ENCODE data around the gene AP4S1. TPM values are rescaled to one million over a fixed set of nuclear protein-coding genes. Genes with fewer than 3 reads are reported as not detected.

AP4S1 gene
- total and polyA plus RNA-seq, 8 donors, result 0.45 to 15.6 (median 5.0) TPM; not detected in 1

- H3K27me3 ChIP-seq, result no peaks in the 10 kb centered on the region
- no peak for DNase-seq
- intact Hi-C loops (cut with DNase I; ENCODE audit: low total_unique reads), result no loop called here
- H3K4me3 ChIP-seq, result no peak overlapping the region
- no peaks in the 10 kb centered on the region for H3K9me3 ChIP-seq
- H3K36me3 ChIP-seq, result peaks cover 47 to 100% (median 97%) of the 10 kb centered on the region in 4 donors
- 86 to 96% (median 94%) methylated on average over 11 to 12 of the region's 12 CpGs for WGBS, 5 donors
- no peak overlapping the region for H3K27ac ChIP-seq
- peaks cover 0 to 14% (median 0%) of the 10 kb centered on the region in 4 donors for H3K4me1 ChIP-seq
- TF ChIP-seq POLR2A (IDR thresholded peaks at IDR 0.05) (no peak), POLR2AphosphoS5 (IDR thresholded peaks at IDR 0.05) (no peak), EP300 (IDR thresholded peaks at IDR 0.05) (no peak), CTCF (IDR thresholded peaks at IDR 0.05) (no peak)
These were observed 111.9 kb downstream of the AP4S1 start for GRCh38 chr14:31137214-31137889.

GRCh38 chr14:31138301-31138700 lies 112.9 kb downstream of the AP4S1 start:
- no peaks in the 10 kb centered on the region for H3K27me3 ChIP-seq
- WGBS, 5 donors, result 75 to 85% (median 78%) methylated on average over 2 of the region's 2 CpGs
- intact Hi-C loops (cut with DNase I; ENCODE audit: low total_unique reads), result no loop called here
- no peaks in the 10 kb centered on the region for H3K9me3 ChIP-seq
- no peak for DNase-seq
- H3K27ac ChIP-seq, result no peak overlapping the region
- H3K36me3 ChIP-seq, result peaks cover 46 to 100% (median 97%) of the 10 kb centered on the region in 4 donors
- TF ChIP-seq EP300 (IDR thresholded peaks at IDR 0.05), result no peak
- TF ChIP-seq POLR2A (IDR thresholded peaks at IDR 0.05), result no peak
- TF ChIP-seq POLR2AphosphoS5 (IDR thresholded peaks at IDR 0.05), result no peak
- no peak for TF ChIP-seq CTCF (IDR thresholded peaks at IDR 0.05)
- no peak overlapping the region for H3K4me3 ChIP-seq
- peaks cover 0 to 14% (median 0%) of the 10 kb centered on the region in 4 donors for H3K4me1 ChIP-seq

GRCh38 chr14:31139301-31139847 lies 113.9 kb downstream of the AP4S1 start:
- Histone ChIP-seq H3K9me3 (no peaks in the 10 kb centered on the region), H3K4me3 (no peak overlapping the region), H3K27me3 (no peaks in the 10 kb centered on the region), H3K27ac (no peak overlapping the region), H3K4me1 (peaks cover 0 to 14% (median 0%) of the 10 kb centered on the region in 4 donors), H3K36me3 (peaks cover 51 to 100% (median 97%) of the 10 kb centered on the region in 4 donors)
- DNase-seq, result no peak
- 95 to 99% (median 96%) methylated on average over 4 of the region's 4 CpGs for WGBS, 5 donors
- TF ChIP-seq CTCF (IDR thresholded peaks at IDR 0.05) (no peak), POLR2A (IDR thresholded peaks at IDR 0.05) (no peak), EP300 (IDR thresholded peaks at IDR 0.05) (no peak), POLR2AphosphoS5 (IDR thresholded peaks at IDR 0.05) (no peak)
- intact Hi-C loops (cut with DNase I; ENCODE audit: low total_unique reads), result no loop called here

GRCh38 chr14:31142455-31143087 lies 117.1 kb downstream of the AP4S1 start:
- no peak for DNase-seq
- WGBS, 5 donors, result 87 to 96% (median 92%) methylated on average over 11 of the region's 11 CpGs
- Histone ChIP-seq H3K9me3 (no peaks in the 10 kb centered on the region), H3K36me3 (peaks cover 57 to 100% (median 98%) of the 10 kb centered on the region in 4 donors), H3K4me1 (peaks cover 0 to 10% (median 0%) of the 10 kb centered on the region in 4 donors), H3K27me3 (no peaks in the 10 kb centered on the region), H3K27ac (no peak overlapping the region), H3K4me3 (no peak overlapping the region)
- intact Hi-C loops (cut with DNase I; ENCODE audit: low total_unique reads), result no loop called here
- TF ChIP-seq POLR2AphosphoS5 (IDR thresholded peaks at IDR 0.05) (no peak), CTCF (IDR thresholded peaks at IDR 0.05) (no peak), EP300 (IDR thresholded peaks at IDR 0.05) (no peak), POLR2A (IDR thresholded peaks at IDR 0.05) (no peak)

Small RNA genes lying within 50 kb of the gene (small RNA-seq; reads per million reads assigned to genes)
- gene MIR624 (0 reads per million in 4 donors), gene RNU6-541P (0 reads per million in 4 donors)

Other genes starting within 250 kb of the AP4S1 start
- gene COCH, start 151.1 kb upstream of the AP4S1 start, total RNA-seq, result 1 to 10 TPM in 2 of 5 donors, not detected in 3; 2.6 to 3.0 TPM
- gene COCH, start 151.1 kb upstream of the AP4S1 start, polyA plus RNA-seq, result 1 to 10 TPM in 1 of 3 donors, under 1 TPM in 2; 0.25 to 1.2 (median 0.50) TPM
- gene STRN3, start 730 bp downstream of the AP4S1 start, total RNA-seq, result 10 to 100 TPM; 13.9 to 91.8 (median 42.4) TPM
- 10 to 100 TPM in 2 of 3 donors, 1 to 10 TPM in 1; 8.1 to 11.3 (median 10.5) TPM for gene STRN3, start 730 bp downstream of the AP4S1 start, polyA plus RNA-seq
- 100 to 1,000 TPM; 158 to 529 (median 237) TPM for gene HECTD1, start 182.1 kb downstream of the AP4S1 start, total RNA-seq
- gene HECTD1, start 182.1 kb downstream of the AP4S1 start, polyA plus RNA-seq, result 10 to 100 TPM; 33.5 to 44.3 (median 35.6) TPM

Measured in stomach (tissue), 9 donors.